Neural crest cell (in vitro differentiated cells): Measurements from ENCODE around the gene UFD1. TPM values are rescaled to one million over a fixed set of nuclear protein-coding genes. Genes with fewer than 3 reads are reported as not detected.
A peak's percentile ranks its signal among the peaks of the same experiment; 100 is the strongest.

Experiments used
- DNase-seq: peaks from one replicate; pipeline ENCODE4 v3.0.0; 2021; ENCODE audit warnings: low read depth, mixed read lengths, low spot score
- H3K27ac Mint-ChIP-seq: one replicate; pipeline ENCODE4 v1.8.0; 2021; ENCODE audit warnings: mild to moderate bottlenecking, mixed read lengths; ENCODE audit not compliant: unreplicated experiment
- H3K27me3 Mint-ChIP-seq: 2 replicates; pipeline ENCODE4 v1.8.0; 2021; ENCODE audit warnings: low read depth, mild to moderate bottlenecking, mixed read lengths
- H3K36me3 Mint-ChIP-seq: 2 replicates; pipeline ENCODE4 v1.8.0; 2021; ENCODE audit warnings: low read depth, mild to moderate bottlenecking, mixed read lengths
- H3K4me1 Mint-ChIP-seq: 2 replicates; pipeline ENCODE4 v1.8.0; 2021; ENCODE audit warnings: mixed read lengths
- H3K4me3 Mint-ChIP-seq: one replicate; pipeline ENCODE4 v1.8.0; 2021; ENCODE audit warnings: mild to moderate bottlenecking, mixed read lengths
- H3K9me3 Mint-ChIP-seq: 2 replicates; pipeline ENCODE4 v1.8.0; 2021; ENCODE audit warnings: mixed read lengths
- CTCF ChIP-seq: fragments of 200-600 bp; sonication (generic); conservative IDR thresholded peaks from 2 replicates; pipeline ENCODE4 v1.5.0; 2021; ENCODE audit warnings: antibody characterized with exemption, mild to moderate bottlenecking
- total RNA-seq: library from RNA; stranded (reverse); gene quantifications from 2 replicates; pipeline ENCODE4 v1.2.1, GENCODE V29; 2021

The UFD1 gene
- total RNA-seq, 1 donor from 2014 or later, result 69.4 TPM

DNA sequence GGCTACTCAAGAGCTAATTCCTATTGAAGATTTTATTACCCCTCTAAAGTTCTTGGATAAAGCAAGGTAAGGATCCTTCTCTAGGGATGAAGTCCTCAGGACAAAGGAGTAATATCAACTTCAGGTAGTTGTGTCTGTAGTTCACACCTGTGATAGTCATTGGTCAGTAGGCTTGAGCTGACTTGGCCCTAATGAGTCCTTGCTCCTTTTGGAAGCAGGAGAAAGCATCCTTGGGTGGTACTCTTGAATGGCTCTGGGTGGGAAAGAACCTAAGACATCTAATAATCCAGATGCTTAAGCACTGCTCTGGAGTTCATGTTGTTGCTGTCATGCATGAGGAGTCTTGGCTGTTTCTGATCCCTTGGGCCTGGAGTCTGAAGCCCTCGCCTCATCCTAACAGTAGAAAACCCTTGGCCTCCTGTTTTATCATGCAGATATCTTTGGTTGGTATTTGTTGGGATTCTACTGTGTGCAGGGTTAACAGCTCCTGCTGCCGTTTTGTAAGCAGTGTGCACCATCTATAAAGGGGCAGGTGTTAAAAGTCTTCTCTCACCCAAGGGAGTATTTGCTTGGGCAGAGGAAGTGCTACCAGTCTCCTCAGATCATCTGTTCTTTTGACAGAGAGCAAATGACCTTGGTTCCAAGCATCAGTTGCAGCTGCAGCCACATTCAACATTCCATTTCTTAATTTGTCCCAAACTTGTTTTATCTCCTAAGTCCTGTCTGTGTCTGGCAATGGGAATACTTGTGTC lies 44.0 kb downstream of the UFD1 start:
- DNase-seq, result no peak
- Mint-ChIP-seq H3K9me3 (no peaks in the 10 kb centered on the region), H3K36me3 (peaks cover 2% of the 10 kb centered on the region), H3K4me1 (peaks cover 23% of the 10 kb centered on the region), H3K27ac (no peak overlapping the region), H3K27me3 (no peaks in the 10 kb centered on the region), H3K4me3 (peak overlapping the region; percentile 91)
- no peak for TF ChIP-seq CTCF

- H3K27me3 Mint-ChIP-seq, result no peaks in the 10 kb centered on the region
- H3K36me3 Mint-ChIP-seq, result peaks cover 2% of the 10 kb centered on the region
- DNase-seq, result no peak
- H3K4me1 Mint-ChIP-seq, result peaks cover 29% of the 10 kb centered on the region
- no peak overlapping the region for H3K27ac Mint-ChIP-seq
- no peak for TF ChIP-seq CTCF
- H3K4me3 Mint-ChIP-seq, result peak overlapping the region; percentile 91
- H3K9me3 Mint-ChIP-seq, result no peaks in the 10 kb centered on the region
These were observed 44.6 kb downstream of the UFD1 start for GRCh38 chr22:19434401-19434800.

- peak; percentile 88 for DNase-seq
- no peaks in the 10 kb centered on the region for H3K27me3 Mint-ChIP-seq
- H3K36me3 Mint-ChIP-seq, result peaks cover 6% of the 10 kb centered on the region
- peak within 1 kb of the TSS; percentile 94 for H3K27ac Mint-ChIP-seq
- peak within 1 kb of the TSS; percentile 91 for H3K4me3 Mint-ChIP-seq
- no peaks in the 10 kb centered on the region for H3K9me3 Mint-ChIP-seq
- H3K4me1 Mint-ChIP-seq, result peaks cover 40% of the 10 kb centered on the region
- TF ChIP-seq CTCF, result no peak
These were observed 46.7 kb downstream of the UFD1 start, which contains the start of gene MRPL40 for GRCh38 chr22:19432133-19432851. TSS of gene MRPL40 (plus strand) at chr22:19432545. CDS start at chr22:19432555, 10 bp downstream.

DNA sequence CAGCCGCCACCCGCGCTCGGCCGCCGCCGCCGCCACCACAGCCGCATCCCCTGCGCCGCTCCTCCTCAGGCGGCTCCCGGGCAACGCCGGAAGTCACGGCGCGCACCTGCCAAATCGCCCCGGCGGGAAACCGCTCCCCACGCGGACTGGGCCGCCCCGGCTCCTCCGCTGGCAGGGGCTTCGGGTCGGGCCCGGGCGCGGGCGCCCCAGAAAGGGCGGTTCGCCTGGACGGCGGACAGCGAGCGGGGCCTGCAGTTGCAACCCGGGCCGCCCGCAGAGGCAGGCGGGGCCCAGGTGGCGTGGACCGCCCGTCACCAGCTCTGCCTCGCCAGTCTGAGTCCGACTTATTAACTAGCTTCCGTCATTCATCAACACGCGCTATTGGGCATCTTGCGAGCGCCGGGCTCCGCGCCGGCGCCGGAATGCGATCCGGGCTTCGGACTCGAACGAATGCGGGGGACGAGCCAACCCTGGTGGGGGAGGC lies 47.3 kb downstream of the UFD1 start, which contains the start of gene HIRA:
Gene HIRA (minus strand): TSS at position 85 of the 484 bp plus-strand sequence. CDS start 257 bp downstream, outside the sequence.
- Mint-ChIP-seq H3K27ac (peak within 1 kb of the TSS; percentile 94), H3K4me3 (peak within 1 kb of the TSS; percentile 93), H3K9me3 (no peaks in the 10 kb centered on the region), H3K4me1 (peaks cover 40% of the 10 kb centered on the region), H3K27me3 (no peaks in the 10 kb centered on the region), H3K36me3 (peaks cover 6% of the 10 kb centered on the region)
- peak; percentile 85 for DNase-seq
- peak; percentile 4 for TF ChIP-seq CTCF

DNA sequence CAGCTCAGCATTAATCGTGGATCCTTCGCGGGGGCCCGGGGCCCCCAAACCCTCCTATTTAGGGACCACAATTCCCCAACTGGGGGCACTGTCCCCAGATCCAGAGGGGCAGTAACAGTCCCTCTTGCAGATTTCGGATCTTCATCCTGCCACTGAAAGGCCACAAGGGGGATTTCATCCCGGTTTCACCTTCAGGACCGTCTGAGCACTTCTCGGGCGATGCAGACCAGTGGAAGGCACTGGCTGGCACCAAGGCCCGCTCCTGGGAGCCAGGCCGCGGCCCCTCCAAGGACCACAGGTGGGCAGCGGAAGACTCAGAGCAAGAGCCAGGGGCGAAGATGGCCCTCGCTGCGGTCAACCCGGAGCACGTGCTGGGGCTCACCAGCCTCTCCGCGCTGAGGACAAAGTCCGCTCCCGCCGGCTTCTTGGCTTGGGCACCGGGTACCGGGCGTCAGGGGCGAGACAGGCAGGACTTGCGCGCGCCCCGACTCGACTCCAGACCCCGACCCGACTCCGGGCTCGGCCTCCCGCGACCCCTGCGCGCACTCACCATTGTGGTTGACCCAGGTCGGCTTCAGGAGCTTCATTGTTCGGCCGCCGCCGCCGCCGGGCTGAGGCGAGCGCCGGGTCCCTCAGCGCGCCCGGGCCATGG lies 48.0 kb downstream of the UFD1 start:
- H3K9me3 Mint-ChIP-seq, result no peaks in the 10 kb centered on the region

More for the DNA sequence above, 48.0 kb downstream of the UFD1 start:
- peaks cover 6% of the 10 kb centered on the region for H3K36me3 Mint-ChIP-seq
- H3K4me3 Mint-ChIP-seq, result peak overlapping the region; percentile 93
- TF ChIP-seq CTCF, result peak; percentile 50
- H3K27me3 Mint-ChIP-seq, result no peaks in the 10 kb centered on the region
- peaks cover 40% of the 10 kb centered on the region for H3K4me1 Mint-ChIP-seq
- DNase-seq, result peak; percentile 38
- H3K27ac Mint-ChIP-seq, result peak overlapping the region; percentile 82
